GM12873 (cell line): ENCODE results near the gene CD93.

Experiments
- TF ChIP-seq, protein P1 (sequence below): IDR thresholded peaks from 2 replicates; pipeline ENCODE4 v1.5.1; 2012; ENCODE audit warnings: low read depth, mild to moderate bottlenecking, moderate library complexity, low read length, control low read depth; ENCODE audit not compliant: insufficient read depth; ENCODE audit errors: missing control alignments

Gene CD93

DNA sequence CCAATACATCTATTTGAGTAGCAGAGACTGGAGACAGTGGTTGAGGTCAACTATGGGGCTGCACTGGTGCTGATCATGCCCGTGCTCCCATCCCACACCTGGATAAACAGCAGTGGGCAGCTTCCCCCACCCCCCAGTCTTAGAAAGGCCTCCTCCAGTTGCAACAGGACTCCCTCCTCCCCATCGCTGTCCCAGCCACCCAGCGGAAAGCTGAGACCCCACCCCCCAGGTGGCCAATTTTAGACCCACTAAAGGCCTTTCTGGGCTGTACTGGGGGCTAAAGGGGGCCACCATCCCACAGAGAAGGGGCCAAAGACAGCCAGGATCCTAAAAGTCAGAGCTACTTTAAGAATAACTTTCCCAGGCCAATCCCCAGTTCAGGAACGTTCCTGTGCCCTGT, 52.2 kb downstream of the CD93 start:
- TF ChIP-seq, protein P1, sequence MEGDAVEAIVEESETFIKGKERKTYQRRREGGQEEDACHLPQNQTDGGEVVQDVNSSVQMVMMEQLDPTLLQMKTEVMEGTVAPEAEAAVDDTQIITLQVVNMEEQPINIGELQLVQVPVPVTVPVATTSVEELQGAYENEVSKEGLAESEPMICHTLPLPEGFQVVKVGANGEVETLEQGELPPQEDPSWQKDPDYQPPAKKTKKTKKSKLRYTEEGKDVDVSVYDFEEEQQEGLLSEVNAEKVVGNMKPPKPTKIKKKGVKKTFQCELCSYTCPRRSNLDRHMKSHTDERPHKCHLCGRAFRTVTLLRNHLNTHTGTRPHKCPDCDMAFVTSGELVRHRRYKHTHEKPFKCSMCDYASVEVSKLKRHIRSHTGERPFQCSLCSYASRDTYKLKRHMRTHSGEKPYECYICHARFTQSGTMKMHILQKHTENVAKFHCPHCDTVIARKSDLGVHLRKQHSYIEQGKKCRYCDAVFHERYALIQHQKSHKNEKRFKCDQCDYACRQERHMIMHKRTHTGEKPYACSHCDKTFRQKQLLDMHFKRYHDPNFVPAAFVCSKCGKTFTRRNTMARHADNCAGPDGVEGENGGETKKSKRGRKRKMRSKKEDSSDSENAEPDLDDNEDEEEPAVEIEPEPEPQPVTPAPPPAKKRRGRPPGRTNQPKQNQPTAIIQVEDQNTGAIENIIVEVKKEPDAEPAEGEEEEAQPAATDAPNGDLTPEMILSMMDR, result no peak

DNA sequence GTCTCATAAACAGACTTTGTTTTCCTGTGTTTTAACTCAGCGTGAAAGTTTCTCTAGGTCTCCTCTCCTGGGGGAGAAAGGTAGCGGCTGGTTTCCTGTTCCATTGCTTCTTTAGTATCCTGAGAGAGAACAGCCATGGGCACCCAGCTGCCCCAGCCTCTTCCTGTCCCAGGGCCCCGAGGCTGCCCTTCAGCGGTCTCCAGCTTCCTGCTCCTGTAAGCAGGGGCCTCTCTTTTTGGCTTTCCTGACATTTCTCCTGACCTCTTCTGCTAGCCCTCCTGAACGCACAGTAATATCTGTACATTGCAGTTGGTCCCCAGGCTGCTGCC, 53.4 kb downstream of the CD93 start:
- TF ChIP-seq, protein P1, result no peak

GRCh38 chr20:23032056-23032749, 53.9 kb downstream of the CD93 start:
- TF ChIP-seq, protein P1, result no peak

DNA sequence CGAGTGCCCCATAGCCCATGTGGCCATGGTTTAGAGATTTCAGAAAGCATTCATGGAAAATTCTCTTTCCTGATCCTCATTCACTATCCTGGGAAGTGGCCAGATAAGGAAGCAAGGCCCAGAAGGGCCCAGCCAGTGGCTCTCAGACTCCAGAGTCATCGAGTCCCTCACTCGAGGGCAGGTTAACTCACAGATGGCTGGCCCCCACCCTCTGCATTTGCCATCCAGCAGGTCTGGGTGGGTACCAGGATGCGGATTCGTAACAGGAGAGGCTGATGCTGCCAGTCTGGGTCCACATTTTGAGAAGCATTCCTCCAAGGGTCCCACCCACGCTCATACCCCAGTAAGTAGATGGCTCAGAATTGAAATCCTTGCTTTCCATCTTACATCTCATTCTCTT, 54.8 kb downstream of the CD93 start:
- TF ChIP-seq, protein P1, result no peak
